ENCODE measurements around the gene CTTNBP2. TPM values are rescaled to one million over a fixed set of nuclear protein-coding genes. Genes with fewer than 3 reads are reported as not detected.

Gene CTTNBP2
- total RNA-seq, 1 donor from 2014 or later = 25.5 TPM

GRCh38 chr7:117912421-117912820, 39.2 kb upstream of the CTTNBP2 start:
- H3K27me3 Mint-ChIP-seq (ENCODE audit: insufficient read depth, low read depth) = no peaks in the 10 kb centered on the region
- H3F3A ChIP-seq (ENCODE audit: low read depth) = no peaks in the 10 kb centered on the region
- no peak overlapping the region for H3K27ac ChIP-seq
- no peaks in the 10 kb centered on the region for H3K27me3 ChIP-seq
- DNase-seq (ENCODE audit: low spot score) = no peak
- H3K27ac Mint-ChIP-seq = no peak overlapping the region
- H3K9ac ChIP-seq = no peak overlapping the region
- H3K4me2 ChIP-seq = no peak overlapping the region
- no peaks in the 10 kb centered on the region for H3K79me2 ChIP-seq (ENCODE audit: low read depth)
- H3K9me3 Mint-ChIP-seq = peaks cover 6% of the 10 kb centered on the region
- H3K4me3 Mint-ChIP-seq = no peak overlapping the region
- no peaks in the 10 kb centered on the region for H3K36me3 Mint-ChIP-seq
- H2AFZ ChIP-seq (replicated peaks) = no peak overlapping the region
- H3K4me1 Mint-ChIP-seq = no peaks in the 10 kb centered on the region
- no peak overlapping the region for H3K4me3 ChIP-seq
- no peaks in the 10 kb centered on the region for H3K9me3 ChIP-seq (ENCODE audit: low read depth)
- no peaks in the 10 kb centered on the region for H4K20me1 ChIP-seq (ENCODE audit: low read depth)
- peaks cover 1% of the 10 kb centered on the region for H3K4me1 ChIP-seq
- TF ChIP-seq EZH2 (IDR thresholded peaks at IDR 0.05) = no peak
- no peak for TF ChIP-seq EZH2phosphoT487 (IDR thresholded peaks at IDR 0.05)
- TF ChIP-seq CTCF (IDR thresholded peaks at IDR 0.05) = no peak
- no peaks in the 10 kb centered on the region for H3K36me3 ChIP-seq

GRCh38 chr7:117908031-117908795, 35.0 kb upstream of the CTTNBP2 start:
- peaks cover 13% of the 10 kb centered on the region for H3K4me1 ChIP-seq
- H3K27me3 ChIP-seq = no peaks in the 10 kb centered on the region
- no peak overlapping the region for H3K4me3 ChIP-seq
- no peak overlapping the region for H3K4me3 Mint-ChIP-seq
- no peaks in the 10 kb centered on the region for H3K9me3 ChIP-seq (ENCODE audit: low read depth)
- no peaks in the 10 kb centered on the region for H3K9me3 Mint-ChIP-seq
- DNase-seq (ENCODE audit: low spot score) = no peak
- no peak overlapping the region for H2AFZ ChIP-seq (replicated peaks)
- no peaks in the 10 kb centered on the region for H3K36me3 Mint-ChIP-seq
- H3K4me1 Mint-ChIP-seq = no peaks in the 10 kb centered on the region
- H3K27ac Mint-ChIP-seq = no peak overlapping the region
- no peak overlapping the region for H3K9ac ChIP-seq
- no peaks in the 10 kb centered on the region for H3K36me3 ChIP-seq
- no peaks in the 10 kb centered on the region for H3K27me3 Mint-ChIP-seq (ENCODE audit: insufficient read depth, low read depth)
- TF ChIP-seq EZH2 (IDR thresholded peaks at IDR 0.05) (no peak), EZH2phosphoT487 (IDR thresholded peaks at IDR 0.05) (no peak), CTCF (IDR thresholded peaks at IDR 0.05) (no peak)
- H4K20me1 ChIP-seq (ENCODE audit: low read depth) = no peaks in the 10 kb centered on the region
- H3F3A ChIP-seq (ENCODE audit: low read depth) = no peaks in the 10 kb centered on the region
- no peak overlapping the region for H3K27ac ChIP-seq
- no peaks in the 10 kb centered on the region for H3K79me2 ChIP-seq (ENCODE audit: low read depth)
- no peak overlapping the region for H3K4me2 ChIP-seq

GRCh38 chr7:117907049-117907640, 33.9 kb upstream of the CTTNBP2 start:
- Histone ChIP-seq H2AFZ (replicated peaks) (peak overlapping the region; percentile 26), H4K20me1 (ENCODE audit: low read depth) (no peaks in the 10 kb centered on the region), H3F3A (ENCODE audit: low read depth) (no peaks in the 10 kb centered on the region), H3K4me3 (no peak overlapping the region), H3K4me1 (peaks cover 13% of the 10 kb centered on the region), H3K27ac (no peak overlapping the region), H3K9me3 (ENCODE audit: low read depth) (no peaks in the 10 kb centered on the region), H3K9ac (no peak overlapping the region), H3K36me3 (no peaks in the 10 kb centered on the region), H3K27me3 (no peaks in the 10 kb centered on the region), H3K79me2 (ENCODE audit: low read depth) (no peaks in the 10 kb centered on the region), H3K4me2 (no peak overlapping the region)
- Mint-ChIP-seq H3K27ac (no peak overlapping the region), H3K4me1 (no peaks in the 10 kb centered on the region), H3K36me3 (no peaks in the 10 kb centered on the region), H3K9me3 (no peaks in the 10 kb centered on the region), H3K27me3 (ENCODE audit: insufficient read depth, low read depth) (no peaks in the 10 kb centered on the region), H3K4me3 (no peak overlapping the region)
- TF ChIP-seq CTCF (IDR thresholded peaks at IDR 0.05) (no peak), EZH2phosphoT487 (IDR thresholded peaks at IDR 0.05) (no peak), EZH2 (IDR thresholded peaks at IDR 0.05) (no peak)
- peak; percentile 21 for DNase-seq (ENCODE audit: low spot score)
